ENCODE results near the gene TK2. TPM values are rescaled to one million over a fixed set of nuclear protein-coding genes. Genes with fewer than 3 reads are reported as not detected.
A peak's percentile ranks its signal among the peaks of the same experiment; 100 is the strongest.

TK2 gene
- total and polyA plus RNA-seq, 2 donors from 2014 or later, result 31.0 to 44.2 TPM

- Histone ChIP-seq H3K27ac (ENCODE audit: low read depth in 2 of 2, low read length in 2 of 2) (no peak overlapping the region), H3K9me3 (ENCODE audit: control insufficient read depth in 2 of 3, insufficient read depth in 1 of 3, low read length in 3 of 3) (no peaks in the 10 kb centered on the region), H3K4me3 (ENCODE audit: low read length in 3 of 3) (no peak overlapping the region), H3K36me3 (ENCODE audit: control insufficient read depth in 2 of 3, insufficient read depth in 3 of 3, low read length in 3 of 3) (peaks cover 0 to under 1% (median 0%) of the 10 kb centered on the region in 3 donors), H3K4me1 (ENCODE audit: control insufficient read depth in 2 of 3, insufficient read depth in 2 of 3, low read depth in 1 of 3, low read length in 3 of 3) (peaks cover 0 to 7% (median 0%) of the 10 kb centered on the region in 3 donors), H3K27me3 (ENCODE audit: control insufficient read depth, insufficient read depth, low read length) (no peaks in the 10 kb centered on the region), H3K9ac (ENCODE audit: low read length in 3 of 3) (no peak overlapping the region)
- intact Hi-C loops (cut with DNase I), result no loop called here
- DNase-seq (no peak), FAIRE-seq (no peak)
- TF ChIP-seq CTCF (IDR thresholded peaks at IDR 0.05; ENCODE audit: borderline replicate concordance, extremely low read depth, insufficient read depth), result no peak
These were observed 60.5 kb downstream of the TK2 start for GRCh38 chr16:66489385-66489784.

- H3K27me3 ChIP-seq (ENCODE audit: control insufficient read depth, insufficient read depth, low read length), result no peaks in the 10 kb centered on the region
- FAIRE-seq, result no peak
These were observed 61.4 kb downstream of the TK2 start for GRCh38 chr16:66488505-66488904.

GRCh38 chr16:66487580-66488275, 62.2 kb downstream of the TK2 start:
- peak in 1 of 5 donors; percentile 31 for DNase-seq
- intact Hi-C loops (cut with DNase I), result no loop called here
- no peak overlapping the region for H3K27ac ChIP-seq (ENCODE audit: low read depth in 2 of 2, low read length in 2 of 2)

More at GRCh38 chr16:66488505-66488904, 61.4 kb downstream of the TK2 start:
- Histone ChIP-seq H3K36me3 (ENCODE audit: control insufficient read depth in 2 of 3, insufficient read depth in 3 of 3, low read length in 3 of 3) (no peaks in the 10 kb centered on the region), H3K4me1 (ENCODE audit: control insufficient read depth in 2 of 3, insufficient read depth in 2 of 3, low read depth in 1 of 3, low read length in 3 of 3) (peaks cover 0 to 7% (median 0%) of the 10 kb centered on the region in 3 donors), H3K4me3 (ENCODE audit: low read length in 3 of 3) (no peak overlapping the region), H3K9me3 (ENCODE audit: control insufficient read depth in 2 of 3, insufficient read depth in 1 of 3, low read length in 3 of 3) (no peaks in the 10 kb centered on the region), H3K27ac (ENCODE audit: low read depth in 2 of 2, low read length in 2 of 2) (no peak overlapping the region), H3K9ac (ENCODE audit: low read length in 3 of 3) (no peak overlapping the region)
- no peak for DNase-seq
- TF ChIP-seq CTCF (IDR thresholded peaks at IDR 0.05; ENCODE audit: borderline replicate concordance, extremely low read depth, insufficient read depth), result no peak
- intact Hi-C loops (cut with DNase I), result no loop called here

More at GRCh38 chr16:66487580-66488275, 62.2 kb downstream of the TK2 start:
- Histone ChIP-seq H3K9me3 (ENCODE audit: control insufficient read depth in 2 of 3, insufficient read depth in 1 of 3, low read length in 3 of 3) (no peaks in the 10 kb centered on the region), H3K27me3 (ENCODE audit: control insufficient read depth, insufficient read depth, low read length) (no peaks in the 10 kb centered on the region), H3K36me3 (ENCODE audit: control insufficient read depth in 2 of 3, insufficient read depth in 3 of 3, low read length in 3 of 3) (no peaks in the 10 kb centered on the region), H3K4me3 (ENCODE audit: low read length in 3 of 3) (no peak overlapping the region), H3K9ac (ENCODE audit: low read length in 3 of 3) (no peak overlapping the region), H3K4me1 (ENCODE audit: control insufficient read depth in 2 of 3, insufficient read depth in 2 of 3, low read depth in 1 of 3, low read length in 3 of 3) (peaks cover 0 to 7% (median 0%) of the 10 kb centered on the region in 3 donors)
- FAIRE-seq, result no peak
- no peak for TF ChIP-seq CTCF (IDR thresholded peaks at IDR 0.05; ENCODE audit: borderline replicate concordance, extremely low read depth, insufficient read depth)

Measured in kidney (tissue), 14 donors.